Effector memory CD8-positive, alpha-beta T cell (primary cell): Measurements from ENCODE around the gene TMEM140.
A peak's percentile ranks its signal among the peaks of the same experiment; 100 is the strongest.
"Not testable (repeated sequence)": the region's sequence is repeated elsewhere in the genome, so short reads cannot be mapped to it uniquely, and the experiment has no call there.

Source experiments
- ATAC-seq: fragments of 150-1000 bp; cut with Tn5 transposase; replicated peaks from 2 replicates; pipeline ENCODE4 v1.10.0; 2021; ENCODE audit warnings: mild to moderate bottlenecking, moderate library complexity
- DNase-seq, 3 experiments: peaks; one replicate each; pipeline ENCODE4 v3.0.0; 2021
- H3K27ac Mint-ChIP-seq, 2 donors: one replicate each; pipeline ENCODE4 v1.8.0; 2022; ENCODE audit warnings: mild to moderate bottlenecking in 2 of 2, mixed read lengths in 2 of 2, moderate library complexity in 2 of 2
- H3K27me3 Mint-ChIP-seq, 2 donors: one replicate each; pipeline ENCODE4 v1.8.0; 2022; ENCODE audit warnings: mixed read lengths in 2 of 2
- H3K36me3 Mint-ChIP-seq: one replicate; pipeline ENCODE4 v1.8.0; 2022; ENCODE audit warnings: mild to moderate bottlenecking, moderate library complexity, mixed read lengths; ENCODE audit not compliant: insufficient read depth
- H3K4me1 Mint-ChIP-seq, 2 donors: one replicate each; pipeline ENCODE4 v1.8.0; 2022; ENCODE audit warnings: low read depth in 2 of 2, mixed read lengths in 2 of 2
- H3K4me3 Mint-ChIP-seq, 2 donors: one replicate each; pipeline ENCODE4 v1.8.0; 2022; ENCODE audit warnings: mild to moderate bottlenecking in 2 of 2, mixed read lengths in 2 of 2, moderate library complexity in 2 of 2
- H3K9me3 Mint-ChIP-seq, 2 donors: one replicate each; pipeline ENCODE4 v1.8.0; 2022; ENCODE audit warnings: mixed read lengths in 2 of 2

Gene TMEM140

DNA sequence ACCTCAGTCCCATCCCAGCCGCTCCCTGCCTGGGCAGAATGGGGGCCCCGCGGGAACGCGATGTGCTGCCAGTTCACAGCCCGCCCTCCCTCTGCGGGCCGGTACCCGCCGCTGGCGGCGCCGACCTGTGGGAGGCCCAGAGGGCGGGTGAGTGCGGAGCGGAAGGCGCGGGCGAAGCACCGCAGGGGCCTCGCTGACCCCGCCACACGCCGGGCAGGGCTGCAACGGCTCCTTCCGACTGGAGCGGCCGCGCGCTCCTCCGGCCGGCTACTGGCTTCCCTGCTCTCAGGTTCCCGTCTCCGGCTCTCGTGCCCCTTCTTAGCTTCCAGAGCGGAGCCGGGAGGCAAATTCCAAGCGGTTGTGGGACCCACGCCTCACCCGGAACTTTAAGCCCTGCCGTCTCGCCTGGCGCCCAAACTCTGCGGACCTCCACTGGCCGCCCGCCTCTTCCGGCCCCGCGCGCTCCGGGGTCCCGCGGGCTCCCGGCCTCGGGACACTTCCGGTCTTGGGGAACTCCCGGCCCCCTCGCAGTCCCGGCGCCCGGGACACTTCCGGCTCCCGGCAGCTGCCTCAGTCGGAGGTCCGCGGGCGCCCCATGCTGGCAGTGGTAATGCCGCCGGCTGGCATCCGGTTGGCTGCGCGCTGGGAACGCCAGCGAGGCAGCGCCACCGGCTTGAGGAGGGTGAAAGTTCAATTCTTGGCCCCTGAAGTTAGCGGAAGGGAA, 22.6 kb downstream of the TMEM140 start, which contains the start of gene CYREN:
TSS of gene CYREN (minus strand) at position 434 of the 724 bp plus-strand sequence. CDS start 1,785 bp downstream, outside the sequence.
- Mint-ChIP-seq H3K27me3 (no peaks in the 10 kb centered on the region), H3K9me3 (no peaks in the 10 kb centered on the region), H3K4me1 (peaks cover 34 to 39% of the 10 kb centered on the region in 2 donors), H3K36me3 (peaks cover 45% of the 10 kb centered on the region), H3K4me3 (peak within 1 kb of the TSS; percentile 88 to 94), H3K27ac (peak within 1 kb of the TSS; percentile 96)
- ATAC-seq (peak; percentile 76), DNase-seq (peak; percentile 81 to 85 (median 82))

DNA sequence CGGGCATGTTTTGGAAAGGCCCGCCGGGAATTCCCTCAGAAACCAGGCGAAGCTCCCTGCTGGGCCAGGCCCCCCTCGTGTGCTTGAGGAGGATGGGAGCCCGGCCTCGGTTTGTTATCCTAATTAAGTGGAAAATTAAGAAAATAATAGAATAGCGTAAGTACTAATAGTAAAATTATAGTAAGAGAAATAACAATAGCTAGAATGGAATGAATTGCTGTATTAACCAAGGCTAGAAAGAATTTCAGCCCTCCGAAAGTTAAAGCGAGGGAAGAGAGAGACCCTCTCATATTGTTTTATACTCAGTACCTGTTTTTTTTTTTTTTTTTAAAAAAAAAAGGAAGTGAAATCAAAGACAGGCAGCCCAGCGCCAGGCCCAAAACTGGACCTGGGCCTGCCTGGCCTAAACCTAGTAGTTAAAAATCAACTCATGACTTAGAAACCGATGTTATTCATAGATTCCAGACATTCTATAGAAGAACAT, 23.2 kb downstream of the TMEM140 start:
- H3K36me3 Mint-ChIP-seq: peaks cover 39% of the 10 kb centered on the region
- not testable (repeated sequence) for ATAC-seq

DNA sequence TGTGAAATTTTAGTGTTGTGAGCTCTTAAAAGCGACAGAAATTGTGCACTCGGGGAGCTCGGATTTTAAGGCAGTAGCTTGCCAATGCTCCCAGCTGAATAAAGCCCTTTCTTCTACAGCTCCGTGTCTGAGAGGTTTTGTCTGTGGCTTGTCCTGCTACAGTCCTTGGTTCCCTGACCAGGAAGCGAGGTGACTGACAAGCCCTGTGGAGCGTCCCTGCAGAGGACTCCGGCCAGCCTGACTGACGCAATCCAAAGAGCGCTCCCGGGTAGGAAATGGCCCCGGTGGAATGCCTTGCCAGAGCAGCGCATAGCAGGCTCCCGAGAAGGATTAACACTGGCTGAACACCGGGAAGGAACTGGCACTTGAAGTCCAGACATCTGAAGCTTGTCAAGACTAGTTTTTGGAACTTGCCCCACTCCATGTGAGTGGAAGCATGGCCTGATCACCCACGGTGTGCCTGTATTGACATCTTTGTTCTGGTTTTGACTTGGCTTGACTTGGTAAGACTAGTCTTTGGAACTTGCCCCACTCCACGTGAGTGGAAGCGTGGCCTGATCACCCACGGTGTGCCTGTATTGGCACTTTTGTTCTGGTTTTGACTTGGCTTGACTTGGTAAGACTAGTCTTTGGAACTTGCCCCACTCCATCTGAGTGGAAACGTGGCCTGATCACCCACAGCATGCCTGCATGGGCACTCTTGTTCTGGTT, 23.9 kb downstream of the TMEM140 start:
- not testable (repeated sequence) for H3K27me3 Mint-ChIP-seq, DNase-seq, ATAC-seq, H3K9me3 Mint-ChIP-seq
- Mint-ChIP-seq H3K4me3 (peak overlapping the region; percentile 88 to 94), H3K4me1 (peaks cover 34 to 35% of the 10 kb centered on the region in 2 donors), H3K27ac (peak overlapping the region; percentile 96), H3K36me3 (peaks cover 34% of the 10 kb centered on the region)

More for the DNA sequence above, 23.2 kb downstream of the TMEM140 start:
- not testable (repeated sequence) for DNase-seq, H3K27me3 Mint-ChIP-seq, H3K9me3 Mint-ChIP-seq
- Mint-ChIP-seq H3K27ac (peak overlapping the region; percentile 96), H3K4me3 (peak overlapping the region; percentile 88 to 94), H3K4me1 (peaks cover 34 to 39% of the 10 kb centered on the region in 2 donors)

DNA sequence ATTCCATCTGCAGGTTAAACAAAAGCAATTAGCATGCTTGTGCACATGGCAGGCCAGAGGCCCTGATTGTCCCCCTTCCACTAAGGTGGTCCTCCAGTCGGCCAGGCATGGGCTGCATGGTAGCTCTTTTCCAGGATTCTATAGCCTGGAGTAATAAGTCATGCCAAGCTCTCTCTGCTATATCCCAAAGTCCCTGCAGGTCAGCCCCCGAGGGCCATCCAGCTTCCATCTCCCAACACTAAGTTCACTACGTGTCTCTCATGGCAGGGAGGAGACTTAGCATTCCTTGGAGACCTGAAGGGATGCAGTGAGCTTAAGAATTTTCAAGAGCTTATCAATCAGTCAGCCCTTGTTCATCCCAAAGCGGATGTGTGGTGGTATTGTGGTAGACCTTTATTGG, 26.0 kb downstream of the TMEM140 start:
- not testable (repeated sequence) for H3K4me3 Mint-ChIP-seq, H3K27me3 Mint-ChIP-seq, H3K27ac Mint-ChIP-seq, ATAC-seq, H3K9me3 Mint-ChIP-seq, DNase-seq
- Mint-ChIP-seq H3K4me1 (peaks cover 17 to 18% of the 10 kb centered on the region in 2 donors), H3K36me3 (peaks cover 15% of the 10 kb centered on the region)

DNA sequence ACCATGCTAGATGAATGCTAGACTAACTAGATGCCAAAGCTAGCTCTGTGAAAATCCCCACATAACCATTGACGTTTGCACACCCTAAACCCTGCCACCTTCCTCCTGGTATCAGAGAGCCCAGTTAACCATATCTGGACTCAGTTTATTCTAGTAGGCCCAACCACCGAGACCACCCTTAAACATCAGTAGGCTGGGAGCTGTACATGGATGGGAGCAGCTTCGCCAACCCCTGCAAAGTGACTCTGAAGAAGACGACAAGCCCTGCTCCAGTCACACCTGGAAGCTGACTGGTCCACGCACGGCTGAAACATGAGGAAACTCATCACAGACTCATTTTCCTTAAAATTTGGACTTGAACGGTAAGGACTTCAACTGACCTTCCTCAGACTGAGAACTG, 27.1 kb downstream of the TMEM140 start:
- Mint-ChIP-seq H3K27me3 (no peaks in the 10 kb centered on the region), H3K4me1 (peaks cover 7% of the 10 kb centered on the region in 2 donors), H3K36me3 (peaks cover 5% of the 10 kb centered on the region), H3K9me3 (no peaks in the 10 kb centered on the region), H3K4me3 (no peak overlapping the region), H3K27ac (no peak overlapping the region)
- no peak for DNase-seq
- no peak for ATAC-seq

DNA sequence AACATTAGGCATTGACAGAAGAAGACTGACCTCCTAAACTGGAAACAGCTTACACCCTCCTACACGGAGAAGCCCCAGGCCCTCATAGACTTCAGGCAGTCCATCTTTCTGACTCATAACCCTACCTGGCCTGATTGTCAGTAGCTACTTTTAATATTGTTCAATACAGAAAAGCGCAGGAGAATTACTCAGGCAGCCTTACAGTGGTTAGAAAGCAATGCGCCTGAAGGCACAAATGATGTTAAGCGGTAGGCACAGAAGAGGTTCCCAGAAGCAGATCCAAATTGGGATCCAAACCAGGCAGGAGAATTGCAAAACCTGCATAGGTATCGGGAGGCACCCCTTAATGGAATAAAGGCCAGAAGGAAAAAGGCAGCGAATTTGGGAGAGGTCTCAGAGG, 28.1 kb downstream of the TMEM140 start:
- Mint-ChIP-seq H3K27me3 (no peaks in the 10 kb centered on the region), H3K9me3 (no peaks in the 10 kb centered on the region), H3K4me3 (no peak overlapping the region), H3K4me1 (peaks cover 4% of the 10 kb centered on the region in 2 donors), H3K36me3 (peaks cover under 1% of the 10 kb centered on the region), H3K27ac (no peak overlapping the region)
- no peak for ATAC-seq
- DNase-seq: no peak

DNA sequence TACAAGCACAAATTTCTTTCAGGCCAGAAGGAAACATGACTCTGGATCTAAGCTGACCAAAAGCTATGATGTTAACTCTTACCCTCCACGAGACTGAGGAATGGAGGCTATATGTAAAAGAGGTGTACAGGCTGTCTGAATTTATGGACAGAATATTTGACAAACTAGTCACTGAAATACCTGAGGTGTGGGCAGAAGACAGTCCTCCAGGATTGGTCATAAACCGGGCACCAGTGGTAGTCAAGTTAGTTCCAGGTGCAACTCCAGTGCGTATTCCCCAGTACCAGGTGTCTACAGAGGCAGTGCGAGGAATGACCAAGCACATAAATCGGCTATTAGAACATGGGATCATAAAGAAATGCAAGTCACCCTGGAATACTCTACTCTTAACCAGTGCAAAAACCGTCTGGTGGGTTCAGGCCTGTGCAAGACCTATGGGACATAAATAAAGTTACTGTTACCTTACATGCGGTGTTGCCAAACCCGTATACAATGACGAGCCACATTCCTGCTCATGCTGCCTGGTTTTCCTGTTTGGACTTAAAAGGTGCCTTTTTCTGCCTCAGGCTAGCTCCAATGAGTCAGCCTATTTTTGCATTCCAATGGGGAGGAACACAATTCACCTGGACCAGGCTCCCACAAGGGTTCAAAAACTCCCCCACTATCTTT, 29.3 kb downstream of the TMEM140 start:
- Mint-ChIP-seq H3K36me3 (peaks cover 7% of the 10 kb centered on the region), H3K27me3 (no peaks in the 10 kb centered on the region), H3K9me3 (no peaks in the 10 kb centered on the region), H3K4me1 (peaks cover 0 to 2% of the 10 kb centered on the region in 2 donors), H3K27ac (no peak overlapping the region), H3K4me3 (no peak overlapping the region)
- ATAC-seq (no peak), DNase-seq (no peak)

DNA sequence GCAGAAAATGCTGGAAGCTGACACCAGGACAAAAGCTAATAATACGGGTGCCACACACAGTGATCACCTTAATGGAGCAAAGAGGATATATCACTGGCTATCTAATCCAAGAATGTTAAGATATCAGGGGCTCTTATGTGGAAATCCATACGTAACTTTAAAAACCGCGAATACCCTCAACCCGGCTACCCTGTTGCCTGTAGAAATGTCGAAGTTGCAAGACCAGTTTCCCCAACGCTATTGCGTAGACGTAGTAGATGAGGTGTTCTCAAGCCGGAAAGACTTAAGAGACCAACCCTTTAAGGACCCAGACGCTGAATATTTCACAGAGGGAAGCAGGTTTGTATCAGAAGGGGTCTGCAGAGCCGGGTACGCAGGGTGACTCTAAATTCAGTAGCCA, 30.5 kb downstream of the TMEM140 start:
- H3K36me3 Mint-ChIP-seq: peaks cover 11% of the 10 kb centered on the region
- no peaks in the 10 kb centered on the region for H3K27me3 Mint-ChIP-seq
- H3K27ac Mint-ChIP-seq: no peak overlapping the region
- ATAC-seq: no peak
- DNase-seq: no peak
- no peak overlapping the region for H3K4me3 Mint-ChIP-seq
- no peaks in the 10 kb centered on the region for H3K4me1 Mint-ChIP-seq
- H3K9me3 Mint-ChIP-seq: peaks cover 0 to 4% of the 10 kb centered on the region in 2 donors

DNA sequence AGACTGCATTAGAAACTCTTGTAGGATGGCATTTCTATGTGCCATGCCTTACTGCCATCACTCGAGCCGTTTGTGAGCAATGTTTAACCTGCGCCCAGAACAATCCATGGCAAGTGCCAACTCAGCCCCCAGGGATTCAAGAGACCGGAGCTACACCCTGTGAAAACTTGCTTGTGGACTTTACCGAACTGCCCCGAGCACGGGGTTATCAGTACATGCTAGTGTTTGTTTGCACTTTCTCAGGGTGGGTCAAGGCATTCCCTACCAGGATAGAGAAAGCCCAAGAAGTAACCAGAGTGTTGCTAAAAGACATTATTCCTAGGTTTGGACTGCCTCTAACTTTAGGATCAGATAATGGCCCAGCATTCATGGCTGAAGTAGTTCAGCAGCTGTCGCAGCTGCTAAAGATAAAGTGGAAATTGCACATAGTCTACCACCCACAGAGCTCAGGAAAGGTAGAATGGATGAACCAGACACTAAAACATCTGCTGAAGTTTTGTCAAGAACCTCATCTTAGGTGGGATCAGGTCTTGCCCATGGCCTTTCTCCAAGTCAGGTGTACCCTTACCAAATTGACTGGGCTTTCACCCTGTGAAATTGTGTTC, 31.6 kb downstream of the TMEM140 start:
- DNase-seq (no peak), ATAC-seq (no peak)
- Mint-ChIP-seq H3K27ac (no peak overlapping the region), H3K4me3 (no peak overlapping the region), H3K4me1 (no peaks in the 10 kb centered on the region), H3K9me3 (peaks cover 0 to 4% of the 10 kb centered on the region in 2 donors), H3K27me3 (no peaks in the 10 kb centered on the region), H3K36me3 (peaks cover 11% of the 10 kb centered on the region)

DNA sequence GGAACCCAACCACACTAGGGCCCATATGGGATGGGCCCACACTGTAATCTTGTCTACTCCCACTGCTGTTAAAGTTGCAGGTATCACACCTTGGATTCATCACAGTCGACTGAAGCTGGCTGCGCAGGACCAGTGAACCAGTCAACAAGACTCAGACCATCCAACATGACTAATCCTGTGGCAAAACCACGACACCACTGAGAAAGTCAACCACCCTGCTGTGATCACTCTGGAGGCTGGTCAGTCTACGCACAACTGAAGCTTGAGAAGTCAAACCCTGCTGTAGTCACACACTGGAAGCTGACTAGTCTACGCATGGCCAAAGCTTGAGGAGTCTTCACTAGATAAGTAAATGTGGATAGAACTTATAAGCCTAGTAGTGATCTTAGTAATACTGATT, 32.2 kb downstream of the TMEM140 start:
- no peak for DNase-seq
- H3K4me3 Mint-ChIP-seq: no peak overlapping the region
- H3K36me3 Mint-ChIP-seq: peaks cover 16% of the 10 kb centered on the region
- no peak overlapping the region for H3K27ac Mint-ChIP-seq
- H3K4me1 Mint-ChIP-seq: no peaks in the 10 kb centered on the region
- peaks cover 0 to 4% of the 10 kb centered on the region in 2 donors for H3K9me3 Mint-ChIP-seq
- ATAC-seq: no peak
- H3K27me3 Mint-ChIP-seq: no peaks in the 10 kb centered on the region

DNA sequence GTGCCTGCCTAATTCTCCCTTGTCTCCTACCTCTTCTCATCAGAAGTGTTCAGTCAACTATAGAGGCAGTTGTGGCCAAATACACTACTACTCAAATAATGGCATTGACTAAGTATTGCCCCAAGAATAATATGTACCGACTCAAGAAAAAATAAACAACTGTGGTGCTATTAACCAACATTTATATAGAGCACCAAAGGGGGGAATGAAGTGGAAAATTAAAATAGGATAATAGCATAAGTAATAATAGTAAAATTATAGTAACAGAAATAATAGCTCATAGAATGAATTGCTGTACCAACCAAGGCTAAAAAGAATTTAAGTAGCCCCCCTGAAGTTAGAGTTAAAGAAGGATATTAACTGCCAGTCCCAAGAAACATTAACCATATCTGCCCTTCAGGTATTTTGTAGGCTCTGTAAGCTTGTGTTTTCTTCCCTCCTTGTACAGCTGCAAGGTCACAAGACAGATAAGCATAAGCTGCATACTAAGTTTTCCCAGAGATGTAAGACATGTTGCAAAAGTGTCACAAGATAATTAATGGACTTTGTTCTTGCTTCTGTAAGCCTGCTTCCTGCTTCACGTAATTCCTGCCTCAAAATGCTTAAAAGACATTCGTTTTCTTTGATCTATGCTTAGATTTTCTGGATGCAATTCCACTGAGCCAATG, 33.5 kb downstream of the TMEM140 start:
- no peaks in the 10 kb centered on the region for H3K4me1 Mint-ChIP-seq
- peaks cover 0 to 4% of the 10 kb centered on the region in 2 donors for H3K9me3 Mint-ChIP-seq
- H3K4me3 Mint-ChIP-seq: no peak overlapping the region
- H3K27ac Mint-ChIP-seq: peak overlapping the region in 1 of 2 donors; percentile 19
- DNase-seq: no peak
- H3K36me3 Mint-ChIP-seq: peaks cover 24% of the 10 kb centered on the region
- no peaks in the 10 kb centered on the region for H3K27me3 Mint-ChIP-seq
- no peak for ATAC-seq

DNA sequence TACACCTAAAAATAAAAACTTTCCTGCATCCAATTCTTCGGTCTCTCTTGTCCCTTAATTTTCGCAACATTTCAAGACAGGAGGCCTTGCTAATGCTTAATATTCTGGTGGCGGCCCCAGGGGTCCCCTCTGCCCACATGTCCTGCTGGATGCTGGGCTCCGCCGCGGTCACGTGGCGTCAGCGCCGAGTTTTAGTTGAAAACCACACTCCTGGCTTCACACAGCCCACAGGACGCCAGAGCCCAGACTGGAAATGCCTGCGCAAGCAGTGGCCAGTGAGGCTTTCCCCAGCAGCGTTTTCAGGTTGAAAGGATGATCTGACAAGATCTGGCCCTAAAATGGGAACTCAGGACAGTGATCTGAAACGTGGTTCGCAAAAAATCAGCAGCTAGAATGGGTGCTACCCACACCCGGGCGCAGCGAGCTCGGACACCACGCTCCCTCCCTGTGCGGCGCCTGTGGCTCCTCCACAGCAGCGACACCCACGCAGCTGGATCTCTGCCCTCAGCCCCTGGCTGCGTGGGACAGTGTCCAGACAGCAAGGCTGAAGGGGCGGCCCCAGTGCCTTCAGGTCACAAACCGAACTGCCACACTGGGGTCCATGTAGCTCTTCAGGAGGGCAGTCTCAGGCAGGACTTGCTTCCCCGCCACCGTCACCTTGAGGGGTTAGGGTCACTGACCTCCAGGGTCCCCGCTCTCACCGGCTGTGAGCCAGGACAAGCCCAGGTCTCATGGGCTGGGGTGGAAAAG, 34.2 kb downstream of the TMEM140 start:
- peaks cover 30% of the 10 kb centered on the region for H3K36me3 Mint-ChIP-seq
- ATAC-seq: no peak
- H3K27me3 Mint-ChIP-seq: no peaks in the 10 kb centered on the region
- H3K9me3 Mint-ChIP-seq: peaks cover 0 to 4% of the 10 kb centered on the region in 2 donors
- no peak for DNase-seq
- H3K4me1 Mint-ChIP-seq: no peaks in the 10 kb centered on the region
- H3K27ac Mint-ChIP-seq: no peak overlapping the region
- H3K4me3 Mint-ChIP-seq: no peak overlapping the region
